Psoas muscle (tissue), 8 donors: ENCODE measurements around the gene ZFP92. TPM values are rescaled to one million over a fixed set of nuclear protein-coding genes. Genes with fewer than 3 reads are reported as not detected.
A peak's percentile ranks its signal among the peaks of the same experiment; 100 is the strongest.

Experiments used
- ATAC-seq, 4 donors: fragments of 200-7000 bp; cut with Tn5 transposase; one replicate each; pipeline ENCODE4 v1.9.1; 2020; ENCODE audit warnings: moderate library complexity in 3 of 4, mild to moderate bottlenecking in 2 of 4
- DNase-seq, 2 donors: peaks; one replicate each; pipeline ENCODE4 v3.0.0-alpha.2; 2020
- H3K27ac ChIP-seq: fragments of 200-600 bp; one replicate; pipeline ENCODE4 v1.8.0; 2022
- H3K27me3 ChIP-seq, 3 donors: fragments of 200-600 bp in 1 of 3; one replicate each; pipeline versions ENCODE4 v1.6.1 to v1.8.0; 2013 to 2022; ENCODE audit warnings: low read length in 2 of 3, mild to moderate bottlenecking in 2 of 3, moderate library complexity in 1 of 3; ENCODE audit not compliant: insufficient read depth in 3 of 3
- H3K36me3 ChIP-seq, 2 donors: fragments of 200-600 bp in 1 of 2; one replicate each; pipeline versions ENCODE4 v1.6.1 to v1.8.0; 2013 to 2022; ENCODE audit warnings: low read depth in 1 of 2, mild to moderate bottlenecking in 1 of 2, moderate library complexity in 1 of 2; ENCODE audit not compliant: insufficient read depth in 1 of 2
- H3K4me1 ChIP-seq: fragments of 200-600 bp; one replicate; pipeline ENCODE4 v1.8.0; 2022
- H3K4me3 ChIP-seq: fragments of 200-600 bp; one replicate; pipeline ENCODE4 v1.8.0; 2022; ENCODE audit warnings: mild to moderate bottlenecking
- H3K9me3 ChIP-seq: fragments of 200-600 bp; one replicate; pipeline ENCODE4 v1.8.0; 2022
- WGBS, 3 donors: extraction: QIAGEN DNeasy Blood & Tissue Kit; methylation state at CpG; one replicate each; pipeline versions ENCODE4 v1.1.6 to v1.1.7; 2013; 5-methylcytosine and 5-hydroxymethylcytosine counted together
- intact Hi-C, 2 donors: fragments of 100-400 bp; cut with DNase I; formaldehyde crosslinking; loops; one replicate each; pipeline versions ENCODE4 v1.11.0 to v1.14.2; 2022
- polyA plus RNA-seq, 3 donors: library from polyadenylated mRNA; stranded (reverse); fragments of 200-250 nt; gene quantifications; one replicate each; pipeline ENCODE4 v1.2.3, GENCODE V29; 2013
- total RNA-seq, 4 donors: library from RNA; stranded (reverse); fragmentation: NEBNext Ultra II Directional in 2 of 4; extraction: Animal tissue kit (Norgen Biotek cat#: 25700) in 2 of 4; gene quantifications; one replicate each; pipeline versions ENCODE4 v1.2.1 to v1.2.4, GENCODE V29; 2021 to 2023
- TF ChIP-seq, protein P1 (sequence below): fragments of 200-600 bp; IDR thresholded peaks from one replicate; pipeline ENCODE4 v1.8.0; 2022; ENCODE audit warnings: antibody characterized with exemption
- donor health status: healthy with polysubstance abuse.
- donor health status: DM: no; HTN: no; CAD: no; lungs with moderate emphysema.
- donor health status: Bipolar disorder and iron deficiency.
- donor health status: healthy.
- donor health status: DM: yes; HTN: yes; CAD: no.
- donor health status: DM: no; HTN: no; CAD: no.
- donor health status: DM: no; HTN: no; CAD: no.
- donor health status: DM: yes; HTN: yes; CAD: no.

ZFP92 gene
- total and polyA plus RNA-seq, 7 donors, result 0.10 to 0.50 (median 0.30) TPM

DNA sequence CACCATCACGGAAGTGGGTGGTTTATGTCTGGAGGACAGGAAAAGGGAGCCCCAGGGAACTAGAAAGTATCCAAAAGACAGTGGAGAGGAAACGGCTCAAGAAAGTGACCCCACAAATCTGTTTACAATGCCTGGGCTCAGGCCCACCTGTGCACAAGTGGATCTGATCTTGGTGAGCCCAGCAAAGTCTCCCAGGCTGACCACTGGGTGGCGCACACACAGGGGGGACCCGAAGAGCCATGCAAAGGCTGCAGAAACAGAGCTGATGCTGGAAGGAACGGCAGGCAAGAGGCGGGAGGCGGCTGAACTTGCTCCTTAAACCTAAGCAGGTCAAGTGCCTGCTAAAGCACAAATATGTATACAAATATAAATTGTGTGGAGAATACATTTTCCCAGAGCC, 49.6 kb downstream of the ZFP92 start:
- 48 to 58% (median 51%) methylated on average over 7 of the region's 7 CpGs for WGBS, 3 donors
- intact Hi-C loops, result no loop called here
- DNase-seq (peak; percentile 39 to 64), ATAC-seq (peak in 1 of 4 donors; percentile 42)
- no peak overlapping the region for H3K27ac ChIP-seq
- H3K27me3 ChIP-seq, result peaks cover 0 to 3% (median 0%) of the 10 kb centered on the region in 3 donors
- TF ChIP-seq, protein P1, sequence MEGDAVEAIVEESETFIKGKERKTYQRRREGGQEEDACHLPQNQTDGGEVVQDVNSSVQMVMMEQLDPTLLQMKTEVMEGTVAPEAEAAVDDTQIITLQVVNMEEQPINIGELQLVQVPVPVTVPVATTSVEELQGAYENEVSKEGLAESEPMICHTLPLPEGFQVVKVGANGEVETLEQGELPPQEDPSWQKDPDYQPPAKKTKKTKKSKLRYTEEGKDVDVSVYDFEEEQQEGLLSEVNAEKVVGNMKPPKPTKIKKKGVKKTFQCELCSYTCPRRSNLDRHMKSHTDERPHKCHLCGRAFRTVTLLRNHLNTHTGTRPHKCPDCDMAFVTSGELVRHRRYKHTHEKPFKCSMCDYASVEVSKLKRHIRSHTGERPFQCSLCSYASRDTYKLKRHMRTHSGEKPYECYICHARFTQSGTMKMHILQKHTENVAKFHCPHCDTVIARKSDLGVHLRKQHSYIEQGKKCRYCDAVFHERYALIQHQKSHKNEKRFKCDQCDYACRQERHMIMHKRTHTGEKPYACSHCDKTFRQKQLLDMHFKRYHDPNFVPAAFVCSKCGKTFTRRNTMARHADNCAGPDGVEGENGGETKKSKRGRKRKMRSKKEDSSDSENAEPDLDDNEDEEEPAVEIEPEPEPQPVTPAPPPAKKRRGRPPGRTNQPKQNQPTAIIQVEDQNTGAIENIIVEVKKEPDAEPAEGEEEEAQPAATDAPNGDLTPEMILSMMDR, result peak; percentile 40
- H3K4me1 ChIP-seq, result no peaks in the 10 kb centered on the region
- no peak overlapping the region for H3K4me3 ChIP-seq
- no peaks in the 10 kb centered on the region for H3K9me3 ChIP-seq
- H3K36me3 ChIP-seq, result peaks cover 0 to 9% of the 10 kb centered on the region in 2 donors

Other genes with a start within 250 kb of the ZFP92 start
- not detected for gene MAGEA1, start 232.2 kb upstream of the ZFP92 start, total RNA-seq
- gene MAGEA1, start 232.2 kb upstream of the ZFP92 start, polyA plus RNA-seq, result not detected
- gene PNMA6F, start 89.7 kb upstream of the ZFP92 start, total RNA-seq, result not detected
- gene PNMA6F, start 89.7 kb upstream of the ZFP92 start, polyA plus RNA-seq, result not detected
- gene ZNF275, start 77.3 kb upstream of the ZFP92 start, total RNA-seq, result 1 to 10 TPM; 5.5 to 7.7 (median 6.2) TPM
- gene ZNF275, start 77.3 kb upstream of the ZFP92 start, polyA plus RNA-seq, result 1 to 10 TPM; 2.4 to 4.3 (median 3.1) TPM
- gene PNMA6E, start 10.1 kb upstream of the ZFP92 start, total RNA-seq, result not detected
- not detected for gene PNMA6E, start 10.1 kb upstream of the ZFP92 start, polyA plus RNA-seq
- under 1 TPM in 3 of 4 donors, not detected in 1; 0.25 to 0.56 (median 0.42) TPM for gene TREX2, start 34.6 kb downstream of the ZFP92 start, total RNA-seq
- gene TREX2, start 34.6 kb downstream of the ZFP92 start, polyA plus RNA-seq, result under 1 TPM in 2 of 3 donors, not detected in 1; 0.10 to 0.27 TPM
- gene HAUS7, start 59.1 kb downstream of the ZFP92 start, total RNA-seq, result 10 to 100 TPM; 10.7 to 17.3 (median 12.7) TPM
- 10 to 100 TPM in 2 of 3 donors, 1 to 10 TPM in 1; 8.3 to 18.5 (median 15.0) TPM for gene HAUS7, start 59.1 kb downstream of the ZFP92 start, polyA plus RNA-seq
- 10 to 100 TPM; 12.6 to 62.4 (median 23.6) TPM for gene BGN, start 83.5 kb downstream of the ZFP92 start, total RNA-seq
- gene BGN, start 83.5 kb downstream of the ZFP92 start, polyA plus RNA-seq, result 1 to 10 TPM; 6.7 to 9.9 (median 8.4) TPM
- under 1 TPM in 1 of 4 donors, not detected in 3; 0.04 TPM for gene ATP2B3, start 106.2 kb downstream of the ZFP92 start, total RNA-seq
- under 1 TPM in 2 of 3 donors, not detected in 1; 0.01 TPM for gene ATP2B3, start 106.2 kb downstream of the ZFP92 start, polyA plus RNA-seq
- gene CCNQ, start 187.7 kb downstream of the ZFP92 start, total RNA-seq, result 10 to 100 TPM; 17.0 to 34.3 (median 20.6) TPM
- 10 to 100 TPM; 47.8 to 53.5 (median 48.6) TPM for gene CCNQ, start 187.7 kb downstream of the ZFP92 start, polyA plus RNA-seq
- not detected for gene DUSP9, start 235.7 kb downstream of the ZFP92 start, total RNA-seq
- not detected for gene DUSP9, start 235.7 kb downstream of the ZFP92 start, polyA plus RNA-seq